Measurements from ENCODE around the gene SGMS1. TPM values are rescaled to one million over a fixed set of nuclear protein-coding genes. Genes with fewer than 3 reads are reported as not detected.
"Not testable (repeated sequence)": the region's sequence is repeated elsewhere in the genome, so short reads cannot be mapped to it uniquely, and the experiment has no call there.

The SGMS1 gene
- total RNA-seq, 1 experiment from 2014 or later: 54.7 TPM

GRCh38 chr10:50275650-50276235, 348.0 kb downstream of the SGMS1 start:
- DNase-seq (ENCODE audit: low read depth): peak; percentile 15

- DNase-seq (ENCODE audit: low read depth): no peak
These were observed 351.2 kb downstream of the SGMS1 start for GRCh38 chr10:50272531-50272930.

GRCh38 chr10:50271564-50272250, 352.0 kb downstream of the SGMS1 start:
- no peak for DNase-seq (ENCODE audit: low read depth)

GRCh38 chr10:50267877-50268276, 355.9 kb downstream of the SGMS1 start:
- DNase-seq (ENCODE audit: low read depth): not testable (repeated sequence)

GRCh38 chr10:50262625-50263024, 361.1 kb downstream of the SGMS1 start:
- not testable (repeated sequence) for DNase-seq (ENCODE audit: low read depth)

GRCh38 chr10:50260791-50261281, 362.9 kb downstream of the SGMS1 start:
- DNase-seq (ENCODE audit: low read depth): no peak

Small RNA genes within 50 kb of the gene (small RNA-seq; reads per million reads assigned to genes)
- not detected for gene RNU7-107P

Other genes with a start within 250 kb of the SGMS1 start
- 2.5 and 13.2 TPM in 2 replicates for gene ASAH2B, start 116.0 kb upstream of the SGMS1 start, total RNA-seq (2014; rRNA removed; shearing (Covaris generic))